HepG2 (cell line): ENCODE results near the gene LRRC45. TPM values are rescaled to one million over a fixed set of nuclear protein-coding genes. Genes with fewer than 3 reads are reported as not detected.
A peak's percentile ranks its signal among the peaks of the same experiment; 100 is the strongest.

Experiments used
- GTF3A ChIP-seq: sonication (generic); formaldehyde crosslinking; conservative IDR thresholded peaks from 2 replicates; pipeline ENCODE4 v1.4.0; 2020; ENCODE audit warnings: mild to moderate bottlenecking, missing genetic modification reagents
- HDAC1 ChIP-seq: sonication (generic); formaldehyde crosslinking; IDR thresholded peaks from 2 replicates; pipeline ENCODE4 v1.5.1; 2020; ENCODE audit warnings: mild to moderate bottlenecking, missing genetic modification reagents
- HDAC2 ChIP-seq: sonication (generic); formaldehyde crosslinking; IDR thresholded peaks from 2 replicates; pipeline ENCODE4 v1.4.0; 2020; ENCODE audit warnings: missing genetic modification reagents
- HNRNPL ChIP-seq: fragments of 200-400 bp; formaldehyde crosslinking; IDR thresholded peaks from 2 replicates; pipeline ENCODE4 v1.6.1; 2017; ENCODE audit warnings: mild to moderate bottlenecking, low read depth, low read length
- HNRNPLL ChIP-seq: fragments of 200-400 bp; formaldehyde crosslinking; IDR thresholded peaks from 2 replicates; pipeline ENCODE4 v1.6.1; 2017; ENCODE audit warnings: mild to moderate bottlenecking, low read depth, low read length; ENCODE audit not compliant: poor library complexity, severe bottlenecking
- KDM5A ChIP-seq: fragments of 200-600 bp; sonication (generic); IDR thresholded peaks from 2 replicates; pipeline ENCODE4 v1.7.0; 2018; ENCODE audit warnings: antibody characterized with exemption, mild to moderate bottlenecking, low read length, borderline replicate concordance
- POLR2AphosphoS5 ChIP-seq: IDR thresholded peaks from 2 replicates; pipeline ENCODE4 v1.6.1; 2012; ENCODE audit warnings: low read depth, low read length
- REL ChIP-seq: sonication (generic); formaldehyde crosslinking; conservative IDR thresholded peaks from 2 replicates; pipeline ENCODE4 v1.8.0; 2022; ENCODE audit warnings: mild to moderate bottlenecking, missing genetic modification reagents, moderate library complexity
- RNF2 ChIP-seq: fragments of 450-650 bp; conservative IDR thresholded peaks from 2 replicates; pipeline ENCODE4 v1.6.1; 2016; ENCODE audit warnings: low read depth
- RORA ChIP-seq: sonication (generic); formaldehyde crosslinking; IDR thresholded peaks from 2 replicates; pipeline ENCODE4 v1.5.0; 2020; ENCODE audit warnings: mild to moderate bottlenecking, missing genetic modification reagents, moderate library complexity
- RXRA ChIP-seq: sonication (generic); formaldehyde crosslinking; IDR thresholded peaks from 2 replicates; pipeline ENCODE4 v1.5.1; 2020; ENCODE audit warnings: missing genetic modification reagents
- TBX2 ChIP-seq: sonication (generic); formaldehyde crosslinking; IDR thresholded peaks from 2 replicates; pipeline ENCODE4 v1.5.0; 2020; ENCODE audit warnings: missing genetic modification reagents, mild to moderate bottlenecking, borderline replicate concordance
- ZNF101 ChIP-seq: sonication (generic); formaldehyde crosslinking; IDR thresholded peaks from 2 replicates; pipeline ENCODE4 v1.4.0; 2020; ENCODE audit warnings: mild to moderate bottlenecking, low read depth, missing genetic modification reagents, borderline replicate concordance
- ZNF17 ChIP-seq: sonication (generic); formaldehyde crosslinking; IDR thresholded peaks from 2 replicates; pipeline ENCODE4 v1.5.0; 2020; ENCODE audit warnings: mild to moderate bottlenecking, missing genetic modification reagents
- ZNF225 ChIP-seq: sonication (generic); formaldehyde crosslinking; IDR thresholded peaks from 2 replicates; pipeline ENCODE4 v1.4.0; 2020; ENCODE audit warnings: mild to moderate bottlenecking, missing genetic modification reagents
- ZNF7 ChIP-seq: IDR thresholded peaks from 2 replicates; pipeline ENCODE4 v1.6.1; 2016; ENCODE audit warnings: missing biosample characterization, missing genetic modification reagents
- ZNF788 ChIP-seq: sonication (generic); formaldehyde crosslinking; IDR thresholded peaks from 2 replicates; pipeline ENCODE4 v1.5.0; 2020; ENCODE audit warnings: mild to moderate bottlenecking, missing genetic modification reagents, borderline replicate concordance
- polyA plus RNA-seq, 8 experiments: library from polyadenylated mRNA; depleted of rRNA in 3 of 8; stranded (reverse) in 7 of 8; unstranded in 1 of 8; fragments of >200 nt; fragmentation: Illumina TruSeq in 4 of 8; extraction: Trizol in 4 of 8; gene quantifications; 2 replicates each; pipeline versions ENCODE4 v1.2.1 to v1.2.3, GENCODE V29; 2011 to 2016; ENCODE audit warnings: low read depth in 4 of 8, missing spikeins in 1 of 8, mixed read lengths in 1 of 8; ENCODE audit not compliant: insufficient read depth in 1 of 8
- total RNA-seq, 5 experiments: library from RNA; depleted of rRNA; stranded (reverse); fragments of >200 nt; fragmentation: Illumina TruSeq; extraction: Trizol; gene quantifications; 2 replicates each; pipeline ENCODE4 v1.2.3, GENCODE V29; 2016; ENCODE audit warnings: low read depth in 1 of 5
- TF ChIP-seq, protein P1 (sequence below): sonication (generic); formaldehyde crosslinking; IDR thresholded peaks from 2 replicates; pipeline ENCODE4 v1.9.0; 2022; ENCODE audit warnings: low read depth, missing genetic modification reagents
- TF ChIP-seq, protein P2 (sequence below): sonication (generic); formaldehyde crosslinking; IDR thresholded peaks from 2 replicates; pipeline ENCODE4 v1.4.0; 2020; ENCODE audit warnings: missing genetic modification reagents
- TF ChIP-seq, protein P3 (sequence below): sonication (generic); formaldehyde crosslinking; IDR thresholded peaks from 2 replicates; pipeline ENCODE4 v1.4.0; 2020; ENCODE audit warnings: missing genetic modification reagents; ENCODE audit errors: not compliant biosample characterization
- TF ChIP-seq, protein P4 (sequence below): sonication (generic); formaldehyde crosslinking; IDR thresholded peaks from 2 replicates; pipeline ENCODE4 v1.8.0; 2022; ENCODE audit warnings: missing genetic modification reagents, mild to moderate bottlenecking, moderate library complexity, borderline replicate concordance

The LRRC45 gene
- total and polyA plus RNA-seq, 2 of the 13 experiments (the other 11 are each of a cell fraction or from before 2014, with no cell fraction given) = 11.6 to 48.1 TPM

DNA sequence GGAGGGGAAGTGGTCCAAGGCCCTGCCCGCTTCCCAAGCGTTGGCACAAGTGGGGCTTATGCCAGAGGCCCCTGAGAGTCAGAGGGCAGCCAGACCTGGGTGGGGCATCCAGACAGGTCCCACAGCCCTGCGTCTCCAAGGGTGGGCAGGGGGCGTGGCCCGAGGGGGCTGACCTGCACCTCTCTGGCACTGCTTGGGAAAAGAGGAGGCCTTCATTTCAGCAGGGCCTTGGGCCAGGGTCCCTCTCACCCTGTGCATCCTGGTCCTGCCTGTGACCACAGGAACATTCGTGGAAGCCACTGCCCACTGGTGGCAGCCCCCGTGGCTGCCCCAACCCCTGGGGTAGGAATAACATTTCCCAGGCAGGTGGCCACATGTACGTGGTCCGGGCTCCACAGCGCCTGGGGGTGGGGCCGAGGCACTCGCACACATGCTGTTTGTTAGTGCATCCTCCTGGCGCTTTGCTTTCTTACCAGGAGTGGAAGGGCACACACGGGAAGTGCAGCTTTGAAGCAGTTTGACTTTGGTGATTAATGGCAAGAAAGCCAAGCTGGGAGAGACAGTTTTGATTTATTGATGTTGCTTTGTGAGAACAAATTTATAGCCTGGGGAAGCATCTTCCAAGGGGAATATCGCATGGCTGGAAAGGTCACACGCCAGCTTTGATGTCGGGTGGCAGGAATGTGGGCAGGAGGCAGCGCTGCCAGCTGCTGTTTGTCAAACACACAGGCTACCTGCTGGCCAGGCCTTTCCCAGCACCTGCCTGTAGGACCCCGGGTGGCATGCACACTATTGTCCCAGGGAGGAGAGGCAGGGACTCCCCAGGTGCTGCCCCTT is 4.7 kb upstream of the LRRC45 start (continued):
- TF ChIP-seq ZNF225 (CRISPR knock-in tag) (no peak), ZNF7 (no peak), RNF2 (no peak), RXRA (CRISPR knock-in tag) (peak; percentile 26; the same call in 1 of the 2 replicates), POLR2AphosphoS5 (peak; percentile 45), GTF3A (CRISPR knock-in tag) (no peak), RORA (no peak), ZNF788 (peak; percentile 26; the same call in 1 of the 2 replicates), HDAC1 (CRISPR knock-in tag) (no peak), HNRNPL (peak; percentile 78), TBX2 (CRISPR knock-in tag) (peak; percentile 34; the same call in 1 of the 2 replicates), ZNF17 (no peak), KDM5A (no peak), REL (0 out of 2 replicates have a peak, but pooled peaks have one; percentile 40), ZNF101 (CRISPR knock-in tag) (no peak), HNRNPLL (no peak), HDAC2 (CRISPR knock-in tag) (peak; percentile 16; the same call in 1 of the 2 replicates)
- TF ChIP-seq, protein P1, sequence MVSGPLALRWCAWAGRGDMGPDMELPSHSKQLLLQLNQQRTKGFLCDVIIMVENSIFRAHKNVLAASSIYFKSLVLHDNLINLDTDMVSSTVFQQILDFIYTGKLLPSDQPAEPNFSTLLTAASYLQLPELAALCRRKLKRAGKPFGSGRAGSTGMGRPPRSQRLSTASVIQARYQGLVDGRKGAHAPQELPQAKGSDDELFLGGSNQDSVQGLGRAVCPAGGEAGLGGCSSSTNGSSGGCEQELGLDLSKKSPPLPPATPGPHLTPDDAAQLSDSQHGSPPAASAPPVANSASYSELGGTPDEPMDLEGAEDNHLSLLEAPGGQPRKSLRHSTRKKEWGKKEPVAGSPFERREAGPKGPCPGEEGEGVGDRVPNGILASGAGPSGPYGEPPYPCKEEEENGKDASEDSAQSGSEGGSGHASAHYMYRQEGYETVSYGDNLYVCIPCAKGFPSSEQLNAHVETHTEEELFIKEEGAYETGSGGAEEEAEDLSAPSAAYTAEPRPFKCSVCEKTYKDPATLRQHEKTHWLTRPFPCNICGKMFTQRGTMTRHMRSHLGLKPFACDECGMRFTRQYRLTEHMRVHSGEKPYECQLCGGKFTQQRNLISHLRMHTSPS = peak; percentile 43; the same call in 1 of the 2 replicates
- TF ChIP-seq, protein P2, sequence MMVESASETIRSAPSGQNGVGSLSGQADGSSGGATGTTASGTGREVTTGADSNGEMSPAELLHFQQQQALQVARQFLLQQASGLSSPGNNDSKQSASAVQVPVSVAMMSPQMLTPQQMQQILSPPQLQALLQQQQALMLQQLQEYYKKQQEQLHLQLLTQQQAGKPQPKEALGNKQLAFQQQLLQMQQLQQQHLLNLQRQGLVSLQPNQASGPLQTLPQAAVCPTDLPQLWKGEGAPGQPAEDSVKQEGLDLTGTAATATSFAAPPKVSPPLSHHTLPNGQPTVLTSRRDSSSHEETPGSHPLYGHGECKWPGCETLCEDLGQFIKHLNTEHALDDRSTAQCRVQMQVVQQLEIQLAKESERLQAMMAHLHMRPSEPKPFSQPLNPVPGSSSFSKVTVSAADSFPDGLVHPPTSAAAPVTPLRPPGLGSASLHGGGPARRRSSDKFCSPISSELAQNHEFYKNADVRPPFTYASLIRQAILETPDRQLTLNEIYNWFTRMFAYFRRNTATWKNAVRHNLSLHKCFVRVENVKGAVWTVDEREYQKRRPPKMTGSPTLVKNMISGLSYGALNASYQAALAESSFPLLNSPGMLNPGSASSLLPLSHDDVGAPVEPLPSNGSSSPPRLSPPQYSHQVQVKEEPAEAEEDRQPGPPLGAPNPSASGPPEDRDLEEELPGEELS = no peak
- TF ChIP-seq, protein P3, sequence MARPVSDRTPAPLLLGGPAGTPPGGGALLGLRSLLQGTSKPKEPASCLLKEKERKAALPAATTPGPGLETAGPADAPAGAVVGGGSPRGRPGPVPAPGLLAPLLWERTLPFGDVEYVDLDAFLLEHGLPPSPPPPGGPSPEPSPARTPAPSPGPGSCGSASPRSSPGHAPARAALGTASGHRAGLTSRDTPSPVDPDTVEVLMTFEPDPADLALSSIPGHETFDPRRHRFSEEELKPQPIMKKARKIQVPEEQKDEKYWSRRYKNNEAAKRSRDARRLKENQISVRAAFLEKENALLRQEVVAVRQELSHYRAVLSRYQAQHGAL (CRISPR knock-in tag) = no peak
- TF ChIP-seq, protein P4, sequence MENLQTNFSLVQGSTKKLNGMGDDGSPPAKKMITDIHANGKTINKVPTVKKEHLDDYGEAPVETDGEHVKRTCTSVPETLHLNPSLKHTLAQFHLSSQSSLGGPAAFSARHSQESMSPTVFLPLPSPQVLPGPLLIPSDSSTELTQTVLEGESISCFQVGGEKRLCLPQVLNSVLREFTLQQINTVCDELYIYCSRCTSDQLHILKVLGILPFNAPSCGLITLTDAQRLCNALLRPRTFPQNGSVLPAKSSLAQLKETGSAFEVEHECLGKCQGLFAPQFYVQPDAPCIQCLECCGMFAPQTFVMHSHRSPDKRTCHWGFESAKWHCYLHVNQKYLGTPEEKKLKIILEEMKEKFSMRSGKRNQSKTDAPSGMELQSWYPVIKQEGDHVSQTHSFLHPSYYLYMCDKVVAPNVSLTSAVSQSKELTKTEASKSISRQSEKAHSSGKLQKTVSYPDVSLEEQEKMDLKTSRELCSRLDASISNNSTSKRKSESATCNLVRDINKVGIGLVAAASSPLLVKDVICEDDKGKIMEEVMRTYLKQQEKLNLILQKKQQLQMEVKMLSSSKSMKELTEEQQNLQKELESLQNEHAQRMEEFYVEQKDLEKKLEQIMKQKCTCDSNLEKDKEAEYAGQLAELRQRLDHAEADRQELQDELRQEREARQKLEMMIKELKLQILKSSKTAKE (CRISPR knock-in tag) = no peak
